Astrocyte of the spinal cord (primary cell): ENCODE data around the gene FN3KRP.

Source experiments
- DNase-seq: peaks from one replicate; pipeline ENCODE4 v3.0.0; 2011; ENCODE audit warnings: low read depth, low spot score
- H3K4me3 ChIP-seq: 2 replicates; pipeline ENCODE4 v1.5.1; 2011; ENCODE audit warnings: low read depth, mild to moderate bottlenecking, low read length, moderate library complexity
- in situ Hi-C: cut with HindIII; loops from 2 replicates; pipeline ENCODE4 v1.10.0; 2017; ENCODE audit warnings: low sequenced_read_pairs
- TF ChIP-seq, protein P1 (sequence below): IDR thresholded peaks from 2 replicates; pipeline ENCODE4 v1.5.1; 2012; ENCODE audit warnings: low read depth, mild to moderate bottlenecking, low read length, inconsistent platforms

The FN3KRP gene

DNA sequence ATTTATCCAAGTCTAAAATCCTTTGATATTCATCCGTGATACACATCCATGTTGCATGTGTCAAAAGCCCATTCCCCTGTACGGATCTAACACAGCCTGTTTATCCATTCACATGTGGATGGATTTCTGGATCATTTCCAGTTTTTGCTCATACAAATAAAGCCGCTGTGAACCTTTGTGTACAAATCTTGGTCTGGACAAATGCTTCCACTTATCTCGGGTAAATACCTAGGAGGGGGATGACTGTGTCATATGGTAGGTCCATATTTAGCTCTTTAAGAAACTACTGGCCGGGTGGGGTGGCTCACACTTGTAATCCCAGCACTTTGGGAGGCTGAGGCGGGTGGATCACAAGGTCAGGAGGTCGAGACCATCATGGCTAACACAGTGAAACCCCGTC is 29.0 kb downstream of the FN3KRP start:
- no peak overlapping the region for H3K4me3 ChIP-seq
- in situ Hi-C loops: no loop called here
- TF ChIP-seq, protein P1, sequence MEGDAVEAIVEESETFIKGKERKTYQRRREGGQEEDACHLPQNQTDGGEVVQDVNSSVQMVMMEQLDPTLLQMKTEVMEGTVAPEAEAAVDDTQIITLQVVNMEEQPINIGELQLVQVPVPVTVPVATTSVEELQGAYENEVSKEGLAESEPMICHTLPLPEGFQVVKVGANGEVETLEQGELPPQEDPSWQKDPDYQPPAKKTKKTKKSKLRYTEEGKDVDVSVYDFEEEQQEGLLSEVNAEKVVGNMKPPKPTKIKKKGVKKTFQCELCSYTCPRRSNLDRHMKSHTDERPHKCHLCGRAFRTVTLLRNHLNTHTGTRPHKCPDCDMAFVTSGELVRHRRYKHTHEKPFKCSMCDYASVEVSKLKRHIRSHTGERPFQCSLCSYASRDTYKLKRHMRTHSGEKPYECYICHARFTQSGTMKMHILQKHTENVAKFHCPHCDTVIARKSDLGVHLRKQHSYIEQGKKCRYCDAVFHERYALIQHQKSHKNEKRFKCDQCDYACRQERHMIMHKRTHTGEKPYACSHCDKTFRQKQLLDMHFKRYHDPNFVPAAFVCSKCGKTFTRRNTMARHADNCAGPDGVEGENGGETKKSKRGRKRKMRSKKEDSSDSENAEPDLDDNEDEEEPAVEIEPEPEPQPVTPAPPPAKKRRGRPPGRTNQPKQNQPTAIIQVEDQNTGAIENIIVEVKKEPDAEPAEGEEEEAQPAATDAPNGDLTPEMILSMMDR: no peak
- no peak for DNase-seq

GRCh38 chr17:82748756-82749155 is 32.2 kb downstream of the FN3KRP start:
- no peak overlapping the region for H3K4me3 ChIP-seq
- TF ChIP-seq, protein P1: no peak
- in situ Hi-C loops: no loop called here
- DNase-seq: no peak

- TF ChIP-seq, protein P1: no peak
- DNase-seq: no peak
- in situ Hi-C loops: no loop called here
- no peak overlapping the region for H3K4me3 ChIP-seq
These were observed 33.9 kb downstream of the FN3KRP start for GRCh38 chr17:82750241-82750908.

DNA sequence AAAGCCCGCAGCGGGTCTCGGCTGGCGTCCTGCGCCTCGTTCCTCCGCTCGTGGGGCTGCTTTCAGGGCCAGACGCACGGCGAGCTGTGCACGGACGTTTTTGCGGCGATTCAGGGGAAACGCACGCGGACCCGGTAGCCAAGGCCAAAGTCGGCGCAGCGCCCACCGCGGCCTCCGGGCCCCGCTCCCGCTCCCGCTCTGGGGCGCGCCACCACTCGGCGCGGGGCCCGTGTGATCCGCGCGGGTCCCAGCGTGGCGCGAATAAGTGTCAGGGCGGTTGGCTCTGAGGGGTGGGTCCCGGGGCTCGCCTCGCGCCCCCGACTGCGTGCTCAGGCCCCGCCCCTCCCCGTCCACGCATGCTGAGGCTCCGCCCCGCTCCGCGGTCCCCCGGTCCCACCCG is 34.7 kb downstream of the FN3KRP start:
- in situ Hi-C loops: no loop called here
- TF ChIP-seq, protein P1: no peak
- H3K4me3 ChIP-seq: peak overlapping the region; percentile 51
- no peak for DNase-seq

DNA sequence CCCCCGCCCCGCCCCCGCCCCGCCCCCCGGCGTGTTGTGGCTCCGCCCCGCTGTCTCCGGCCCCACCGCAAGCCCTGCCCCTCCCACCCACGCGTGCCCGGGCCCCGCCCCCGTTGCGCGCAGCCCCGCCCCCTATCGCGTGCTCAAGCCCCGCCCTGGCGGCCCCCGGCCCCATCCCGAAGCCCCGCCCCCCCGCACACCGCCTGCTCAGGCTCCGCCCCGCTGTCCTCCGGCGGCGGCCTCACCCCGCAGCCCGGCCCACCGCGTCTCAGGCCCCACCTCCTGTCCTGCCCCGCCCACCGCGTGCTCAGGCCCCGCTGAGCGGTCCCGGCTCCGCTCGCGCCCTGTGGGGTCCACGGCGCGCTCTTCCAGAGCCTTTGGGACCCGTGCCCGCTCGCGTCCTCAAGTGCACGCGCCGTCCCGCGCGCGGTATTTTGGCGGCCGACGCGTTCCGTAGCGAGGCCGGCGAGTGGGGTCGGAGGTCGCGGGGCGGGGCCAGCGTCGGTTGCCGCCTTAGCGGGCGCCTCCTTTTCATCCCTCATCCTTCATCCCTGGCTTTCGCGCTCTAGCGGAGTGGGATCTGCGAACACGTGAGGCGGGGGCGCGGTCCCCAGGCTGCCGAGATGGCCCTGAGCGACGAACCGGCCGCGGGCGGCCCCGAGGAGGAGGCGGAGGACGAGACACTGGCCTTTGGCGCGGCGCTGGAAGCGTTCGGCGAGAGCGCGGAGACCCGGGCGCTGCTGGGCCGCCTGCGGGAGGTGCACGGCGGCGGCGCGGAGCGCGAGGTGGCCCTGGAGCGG is 35.3 kb downstream of the FN3KRP start, which contains the start of gene TBCD:
Gene TBCD, plus strand, starts transcription at position 495 of the 800 bp plus-strand sequence. Its CDS starts 129 bp downstream, at position 624.
- TF ChIP-seq, protein P1: no peak
- in situ Hi-C loops: no loop called here
- peak within 1 kb of the TSS; percentile 71 for H3K4me3 ChIP-seq

DNA sequence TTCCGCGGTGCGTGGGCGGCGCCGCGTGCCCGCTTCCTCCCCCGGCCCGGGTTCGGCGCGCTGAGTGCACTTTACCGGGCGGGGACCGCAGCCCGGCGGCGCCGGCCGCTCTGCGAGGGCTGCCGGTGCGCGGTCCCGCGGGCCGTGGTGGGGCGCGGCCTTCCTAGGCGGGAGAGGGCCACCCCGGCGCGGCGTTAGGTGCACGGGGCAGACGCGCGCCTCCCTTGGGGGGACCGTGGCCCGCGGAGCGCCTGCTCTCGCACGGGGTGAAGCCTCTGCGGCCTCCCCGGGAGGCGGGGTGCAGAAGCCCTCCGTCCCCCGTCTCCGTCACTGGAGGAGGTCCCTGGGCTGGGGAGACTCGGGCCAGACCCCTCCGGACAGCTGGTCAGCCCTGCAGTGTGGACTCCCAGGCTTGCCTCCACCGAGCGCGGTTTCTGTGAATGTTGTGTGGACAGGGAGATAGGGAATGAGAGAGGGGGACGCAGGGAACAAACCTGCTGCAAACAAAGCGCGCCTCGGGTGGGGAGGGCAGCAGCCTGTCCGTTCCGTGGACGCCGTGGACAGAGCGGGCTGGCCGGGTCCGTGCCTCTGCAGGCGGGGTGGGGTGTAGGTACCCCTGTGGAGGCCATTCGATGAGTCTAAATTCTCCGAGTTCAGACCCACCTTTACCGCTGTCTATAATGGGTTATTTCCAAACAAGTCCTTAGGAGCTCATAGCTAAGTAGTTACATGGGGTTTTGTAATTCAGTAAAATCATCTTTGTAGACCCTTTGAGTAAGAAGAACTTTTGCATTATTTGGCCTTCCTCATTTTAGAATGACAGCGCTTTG is 36.1 kb downstream of the FN3KRP start:
- in situ Hi-C loops: no loop called here
- DNase-seq: peak; percentile 32
- TF ChIP-seq, protein P1: no peak
- H3K4me3 ChIP-seq: peak overlapping the region; percentile 71

More for the DNA sequence above, 35.3 kb downstream of the FN3KRP start, which contains the start of gene TBCD:
- DNase-seq: peak; percentile 90
